HepG2 (cell line): ENCODE data around the gene ENC1. TPM values are rescaled to one million over a fixed set of nuclear protein-coding genes. Genes with fewer than 3 reads are reported as not detected.
A peak's percentile ranks its signal among the peaks of the same experiment; 100 is the strongest.

Experiments
- FOXP4 ChIP-seq: sonication (generic); formaldehyde crosslinking; IDR thresholded peaks from 2 replicates; pipeline ENCODE4 v1.4.0; 2020; ENCODE audit warnings: missing genetic modification reagents
- GATAD1 ChIP-seq: IDR thresholded peaks from 2 replicates; pipeline ENCODE4 v1.6.1; 2016; ENCODE audit warnings: missing genetic modification reagents, missing compliant biosample characterization
- HNF1B ChIP-seq: sonication (generic); formaldehyde crosslinking; IDR thresholded peaks from 2 replicates; pipeline ENCODE4 v1.5.1; 2020; ENCODE audit warnings: mild to moderate bottlenecking, moderate library complexity, missing genetic modification reagents
- HNRNPUL1 ChIP-seq: fragments of 200-400 bp; formaldehyde crosslinking; IDR thresholded peaks from 2 replicates; pipeline ENCODE4 v1.6.1; 2017; ENCODE audit warnings: low read depth, mild to moderate bottlenecking, low read length, moderate library complexity
- HOXD1 ChIP-seq: sonication (generic); formaldehyde crosslinking; IDR thresholded peaks from 2 replicates; pipeline ENCODE4 v1.5.0; 2020; ENCODE audit warnings: missing genetic modification reagents
- KAT8 ChIP-seq: IDR thresholded peaks from 2 replicates; pipeline ENCODE4 v1.6.1; 2016; ENCODE audit warnings: missing genetic modification reagents, missing compliant biosample characterization
- KDM3A ChIP-seq: IDR thresholded peaks from 2 replicates; pipeline ENCODE4 v1.6.1; 2018; ENCODE audit warnings: low read depth, missing compliant biosample characterization
- MAF1 ChIP-seq: sonication (generic); formaldehyde crosslinking; IDR thresholded peaks from 2 replicates; pipeline ENCODE4 v1.5.0; 2020; ENCODE audit warnings: missing genetic modification reagents, borderline replicate concordance
- RARA ChIP-seq: IDR thresholded peaks from 2 replicates; pipeline ENCODE4 v1.6.1; 2016; ENCODE audit warnings: missing genetic modification reagents, missing compliant biosample characterization
- RCOR2 ChIP-seq: IDR thresholded peaks from 2 replicates; pipeline ENCODE4 v1.6.1; 2016; ENCODE audit warnings: missing biosample characterization, missing genetic modification reagents
- RERE ChIP-seq: IDR thresholded peaks from 2 replicates; pipeline ENCODE4 v1.6.1; 2016; ENCODE audit warnings: low read depth, missing genetic modification reagents, missing compliant biosample characterization
- SIN3A ChIP-seq: IDR thresholded peaks from 2 replicates; pipeline ENCODE4 v1.6.1; 2011; ENCODE audit warnings: low read depth, mild to moderate bottlenecking, control low read depth, low read length, borderline replicate concordance
- SKI ChIP-seq: fragments of 450-650 bp; IDR thresholded peaks from one replicate; pipeline ENCODE4 v1.6.1; 2018; ENCODE audit warnings: mild to moderate bottlenecking; ENCODE audit not compliant: partially characterized antibody
- ZNF251 ChIP-seq: sonication (generic); formaldehyde crosslinking; IDR thresholded peaks from 2 replicates; pipeline ENCODE4 v1.9.0; 2021; ENCODE audit warnings: mild to moderate bottlenecking, missing genetic modification reagents
- ZNF574 ChIP-seq: sonication (generic); formaldehyde crosslinking; IDR thresholded peaks from 2 replicates; pipeline ENCODE4 v1.4.0; 2020; ENCODE audit warnings: missing genetic modification reagents
- ZNF724P ChIP-seq: sonication (generic); formaldehyde crosslinking; IDR thresholded peaks from 2 replicates; pipeline ENCODE4 v1.8.0; 2022; ENCODE audit warnings: missing genetic modification reagents, borderline replicate concordance
- ZNF747 ChIP-seq: sonication (generic); formaldehyde crosslinking; IDR thresholded peaks from 2 replicates; pipeline ENCODE4 v1.8.1; 2023; ENCODE audit warnings: missing genetic modification reagents, mild to moderate bottlenecking, borderline replicate concordance
- polyA plus RNA-seq, 8 experiments: library from polyadenylated mRNA; depleted of rRNA in 3 of 8; stranded (reverse) in 7 of 8; unstranded in 1 of 8; fragments of >200 nt; fragmentation: Illumina TruSeq in 4 of 8; extraction: Trizol in 4 of 8; gene quantifications; 2 replicates each; pipeline versions ENCODE4 v1.2.1 to v1.2.3, GENCODE V29; 2011 to 2016; ENCODE audit warnings: low read depth in 4 of 8, missing spikeins in 1 of 8, mixed read lengths in 1 of 8; ENCODE audit not compliant: insufficient read depth in 1 of 8
- total RNA-seq, 5 experiments: library from RNA; depleted of rRNA; stranded (reverse); fragments of >200 nt; fragmentation: Illumina TruSeq; extraction: Trizol; gene quantifications; 2 replicates each; pipeline ENCODE4 v1.2.3, GENCODE V29; 2016; ENCODE audit warnings: low read depth in 1 of 5

The ENC1 gene
- total and polyA plus RNA-seq, 2 of the 13 experiments (the other 11 are each of a cell fraction or from before 2014, with no cell fraction given): 63.8 to 64.4 TPM

- TF ChIP-seq ZNF574 (CRISPR knock-in tag): peak; percentile 65
- TF ChIP-seq RARA: no peak
- peak; percentile 41 for TF ChIP-seq FOXP4 (CRISPR knock-in tag)
- no peak for TF ChIP-seq ZNF251 (CRISPR knock-in tag)
- TF ChIP-seq RERE (CRISPR knock-in tag): no peak
- peak; percentile 45; the same call in 1 of the 2 replicates for TF ChIP-seq SIN3A
- TF ChIP-seq HOXD1 (CRISPR knock-in tag): no peak
- no peak for TF ChIP-seq HNRNPUL1
- TF ChIP-seq RCOR2 (CRISPR knock-in tag): no peak
- no peak for TF ChIP-seq GATAD1 (CRISPR knock-in tag)
- TF ChIP-seq HNF1B (CRISPR knock-in tag): no peak
- TF ChIP-seq SKI: peak; percentile 64
- no peak for TF ChIP-seq KDM3A (CRISPR knock-in tag)
- peak; percentile 56 for TF ChIP-seq KAT8
- peak; percentile 71; the same call in 1 of the 2 replicates for TF ChIP-seq ZNF747
- no peak for TF ChIP-seq MAF1 (CRISPR knock-in tag)
- TF ChIP-seq ZNF724P: peak; percentile 48; the same call in 1 of the 2 replicates
Observed at GRCh38 chr5:74684900-74685851, 44.6 kb upstream of the ENC1 start, which contains the start of gene HEXB (continued).
